Limb (tissue), 2 donors: ENCODE measurements around the gene IGSF22.
A peak's percentile ranks its signal among the peaks of the same experiment; 100 is the strongest.

ENCODE experiments used
- DNase-seq, 2 donors: peaks; one replicate each; pipeline ENCODE4 v3.0.0-alpha.2; 2016; ENCODE audit errors: extremely low spot score in 2 of 2

The IGSF22 gene

GRCh38 chr11:18743900-18744514, 18.0 kb upstream of the IGSF22 start:
- no peak for DNase-seq

DNA sequence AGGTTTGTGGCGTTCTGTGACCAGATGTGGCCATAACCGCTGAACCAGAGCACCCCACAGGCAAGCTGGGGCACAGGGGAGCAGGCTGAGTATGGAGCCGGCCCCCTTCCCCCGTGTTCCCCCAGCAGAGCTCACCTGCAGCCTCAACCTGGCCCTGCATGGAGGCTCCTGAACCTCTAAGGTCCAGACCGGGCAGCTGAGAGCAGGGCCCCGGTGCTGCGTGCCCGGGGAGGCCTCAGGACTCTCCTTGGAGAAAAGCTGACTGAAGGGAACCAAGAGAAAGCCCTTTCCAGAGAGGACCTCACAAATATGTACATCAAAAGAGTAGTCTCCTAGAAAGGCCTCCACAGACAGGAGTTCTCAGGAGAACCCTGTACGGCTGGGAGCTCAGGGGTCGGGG, 17.4 kb upstream of the IGSF22 start:
- DNase-seq = no peak

- no peak for DNase-seq
Measured at GRCh38 chr11:18741783-18742182, 15.8 kb upstream of the IGSF22 start.

- no peak for DNase-seq
Measured at GRCh38 chr11:18739685-18740084, 13.7 kb upstream of the IGSF22 start.

GRCh38 chr11:18737642-18738041, 11.7 kb upstream of the IGSF22 start:
- no peak for DNase-seq

- DNase-seq = no peak
Measured at GRCh38 chr11:18736590-18737148, 10.7 kb upstream of the IGSF22 start.

GRCh38 chr11:18733202-18733601, 7.2 kb upstream of the IGSF22 start:
- DNase-seq = no peak

DNA sequence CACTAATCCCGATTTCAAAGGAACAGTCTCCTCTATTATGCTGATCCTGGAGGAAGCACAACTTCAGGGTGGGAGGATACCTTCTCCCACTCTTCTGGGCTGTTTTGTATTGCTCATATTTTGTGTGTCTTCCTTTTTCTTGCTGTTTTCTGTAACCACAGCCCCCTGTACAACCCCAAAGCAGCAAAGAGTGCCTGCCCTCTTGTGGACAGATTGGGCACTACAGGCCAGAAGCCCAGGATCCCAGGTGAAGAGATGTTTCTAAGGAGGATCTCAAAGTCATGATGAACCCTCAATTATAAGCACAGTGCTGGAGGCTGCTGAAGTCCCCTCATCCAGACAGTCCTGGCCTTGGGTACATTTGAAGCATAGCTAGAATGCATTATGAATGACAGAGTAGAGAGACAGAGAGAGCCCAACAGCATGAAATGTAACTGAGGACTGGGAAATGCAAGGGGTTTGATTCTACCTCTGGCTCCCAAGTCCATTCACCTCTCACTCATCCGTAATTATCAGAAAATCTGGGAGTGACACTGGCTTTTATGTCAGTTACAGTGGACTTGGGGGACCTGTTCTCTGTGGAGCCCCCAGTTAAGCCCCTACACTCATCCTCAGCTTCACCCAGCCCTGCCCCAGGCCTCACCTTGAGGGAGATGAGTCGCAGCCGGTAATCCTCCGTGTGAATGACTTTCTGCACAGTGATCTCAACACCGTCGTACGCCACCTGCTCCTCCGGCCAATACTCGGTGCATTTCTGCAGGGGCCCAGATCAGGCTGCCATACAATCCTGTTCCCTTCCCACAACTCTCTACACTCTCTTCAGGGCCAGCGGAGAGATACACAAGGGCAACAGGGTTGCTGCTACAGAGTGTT, 6.2 kb upstream of the IGSF22 start:
- peak; percentile 57 to 78 for DNase-seq

DNA sequence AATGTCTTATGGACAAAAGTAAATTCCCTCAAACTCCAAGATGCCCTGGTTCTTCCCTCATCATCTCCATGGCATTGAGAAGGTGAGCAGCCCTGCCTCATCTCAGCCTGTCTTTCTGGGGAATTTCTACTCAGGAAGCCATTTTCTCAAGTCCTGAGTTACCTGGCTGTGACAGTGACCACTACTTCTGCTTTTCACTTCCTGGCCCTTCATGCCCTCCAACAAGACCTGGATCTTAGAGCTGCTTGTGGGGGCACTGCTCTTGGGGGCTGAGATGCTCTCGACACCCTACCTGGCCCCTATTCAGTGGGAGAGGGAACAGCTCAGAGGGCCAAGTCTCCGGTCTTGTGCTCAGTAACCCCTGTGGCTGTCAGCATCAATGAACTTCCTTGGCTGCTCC, 5.5 kb upstream of the IGSF22 start:
- no peak for DNase-seq

DNA sequence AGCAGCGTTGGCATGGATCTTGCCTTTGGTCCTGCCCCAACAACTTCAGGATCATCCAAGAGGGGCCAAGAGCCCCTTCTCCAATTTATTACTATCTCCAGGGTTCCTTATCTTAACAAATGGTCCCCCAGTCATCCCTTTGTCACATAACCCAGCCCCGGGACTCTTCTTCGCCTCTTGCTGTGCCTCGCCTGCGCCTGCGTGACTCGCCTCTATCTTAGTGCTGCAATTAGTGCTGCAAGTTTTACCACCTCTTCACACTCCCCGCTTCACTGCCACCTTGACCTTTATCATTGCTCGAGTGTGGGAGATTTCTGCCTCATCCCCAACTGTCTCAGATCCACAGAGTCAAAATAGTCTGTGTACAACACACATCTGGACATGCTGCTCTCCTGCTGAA, 4.0 kb upstream of the IGSF22 start:
- no peak for DNase-seq

GRCh38 chr11:18729426-18729825, 3.4 kb upstream of the IGSF22 start:
- no peak for DNase-seq

- DNase-seq = no peak
Measured at GRCh38 chr11:18728658-18729057, 2.7 kb upstream of the IGSF22 start.

- DNase-seq = peak in 1 of 2 donors; percentile 62
Measured at GRCh38 chr11:18727479-18728236, 1.7 kb upstream of the IGSF22 start.

- no peak for DNase-seq
Measured at GRCh38 chr11:18723991-18724390, 2.0 kb downstream of the IGSF22 start.

DNA sequence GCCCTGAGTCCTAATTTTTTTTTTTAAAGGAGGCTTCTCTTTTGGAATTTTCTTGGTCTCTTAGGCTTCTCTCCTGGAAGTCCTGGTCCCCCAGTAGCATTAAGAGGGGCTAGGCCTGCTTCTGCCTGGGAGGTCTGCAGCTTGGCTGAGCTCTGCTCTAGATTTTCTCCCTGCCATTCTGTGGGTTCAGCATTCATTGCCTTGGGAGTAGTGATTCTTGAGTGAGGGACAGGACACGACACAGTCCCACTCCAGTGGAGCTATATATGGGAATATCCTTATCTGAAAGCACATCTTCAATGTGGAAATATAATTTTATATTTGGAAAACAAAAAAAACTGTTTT, 3.7 kb downstream of the IGSF22 start:
- DNase-seq = no peak

- DNase-seq = peak in 1 of 2 donors; percentile 60
Measured at GRCh38 chr11:18721561-18722292, 4.3 kb downstream of the IGSF22 start.

DNA sequence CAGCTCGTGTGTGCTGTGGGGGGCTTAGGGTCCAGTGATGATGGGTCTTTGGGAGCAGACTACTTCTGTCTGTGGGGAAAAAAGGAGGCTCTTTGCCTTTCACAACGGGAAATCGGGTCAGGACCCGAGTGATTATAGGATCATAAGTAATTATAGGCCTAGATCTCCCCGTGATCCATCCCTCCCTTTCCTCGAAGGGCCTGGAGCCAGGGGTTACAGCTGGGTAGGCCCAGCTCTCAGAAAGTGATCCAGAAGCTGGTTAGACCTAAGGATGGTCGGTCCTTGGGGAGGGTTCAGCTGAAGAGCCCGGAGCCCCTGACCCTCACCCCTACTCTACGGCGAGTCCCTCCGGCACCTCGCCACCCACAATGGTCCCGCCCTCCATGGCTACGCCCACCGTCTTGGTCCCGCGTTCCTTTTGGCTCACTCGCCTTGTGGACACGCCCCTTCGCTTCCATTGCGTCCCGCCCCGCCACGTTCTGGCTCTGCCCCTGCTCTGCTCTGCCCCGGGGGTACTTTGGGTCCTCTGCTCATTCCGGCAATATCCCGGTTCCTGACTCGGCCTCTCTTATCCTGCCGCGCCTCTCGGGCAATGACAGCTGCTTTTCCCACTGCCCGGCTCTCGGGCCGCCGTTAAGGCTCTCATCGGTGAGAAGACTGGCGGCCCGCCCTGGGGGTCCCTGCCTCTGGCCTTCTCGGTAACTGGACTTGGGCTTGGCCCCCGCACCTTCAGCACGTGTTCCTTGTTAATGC, 5.0 kb downstream of the IGSF22 start:
- DNase-seq = peak; percentile 75 to 89

DNA sequence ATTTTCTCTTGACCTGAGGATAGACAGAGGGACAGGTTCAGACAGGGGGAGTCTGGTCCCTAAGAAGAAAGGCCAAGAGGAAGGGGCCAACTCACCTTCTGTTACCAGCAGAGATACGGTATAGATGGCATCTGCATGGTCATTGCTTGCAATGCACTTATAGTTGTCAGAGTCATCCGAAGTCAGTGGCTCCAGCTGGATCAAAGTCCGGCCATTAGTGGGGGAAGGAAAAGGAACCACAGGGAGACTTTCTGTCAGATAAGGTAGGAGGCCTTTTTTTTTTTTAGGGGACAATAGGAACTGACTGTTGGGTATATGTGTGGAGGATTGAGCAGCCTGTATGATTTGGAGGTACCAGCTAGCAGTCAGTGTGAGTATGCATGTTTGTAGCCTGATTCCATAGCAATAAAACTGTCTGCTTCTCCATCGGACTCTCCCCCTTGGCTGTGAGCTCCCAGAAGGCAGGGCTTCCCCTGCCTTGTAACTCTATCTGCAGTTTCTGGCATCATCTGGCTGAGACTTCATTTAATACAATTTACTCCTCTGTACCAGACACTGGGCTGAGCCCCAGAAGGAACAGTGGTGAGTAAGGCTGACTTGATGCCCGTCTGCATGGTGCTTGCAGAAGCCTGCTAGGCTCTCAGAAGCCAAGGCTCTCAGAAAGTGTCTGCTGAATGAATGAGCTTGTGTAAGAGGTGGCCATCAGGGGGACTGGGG, 5.7 kb downstream of the IGSF22 start:
- no peak for DNase-seq

DNA sequence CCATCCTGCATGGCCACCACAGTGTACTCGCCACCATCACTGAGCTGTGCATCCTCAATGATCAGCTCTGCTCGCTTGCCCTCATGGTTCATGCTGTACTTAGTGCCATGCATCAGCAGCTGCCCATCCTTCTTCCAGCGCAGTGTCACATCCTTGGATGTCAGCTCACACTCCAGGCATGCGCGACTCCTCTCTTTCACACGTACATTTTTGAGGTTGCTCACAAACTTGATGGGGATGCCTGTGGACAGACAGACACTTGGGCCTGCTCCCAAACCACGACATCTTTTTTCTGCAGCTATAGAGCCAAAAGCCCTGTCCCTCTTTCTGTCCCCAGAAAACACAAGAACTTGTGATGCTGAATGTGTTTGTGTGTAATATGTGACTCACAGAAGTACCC, 10.5 kb downstream of the IGSF22 start:
- no peak for DNase-seq

DNA sequence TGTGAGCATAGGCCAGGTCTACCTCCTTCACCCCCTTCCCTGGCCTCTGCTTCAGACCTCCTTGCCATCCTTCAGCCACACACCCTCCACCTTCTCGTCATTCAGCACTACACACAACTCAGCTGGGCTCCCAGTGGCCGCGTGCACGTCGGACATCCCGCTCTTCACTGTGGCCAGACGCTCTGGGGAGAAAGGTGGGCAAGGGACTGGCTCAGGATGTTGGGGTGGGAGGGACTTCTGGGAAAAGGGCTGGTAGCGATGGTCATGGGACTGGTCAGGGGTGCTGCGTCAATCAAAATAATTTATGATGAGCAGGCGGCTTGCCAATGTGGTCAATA, 11.6 kb downstream of the IGSF22 start:
- DNase-seq = no peak
